ENCODE results near the gene LARP6. TPM values are rescaled to one million over a fixed set of nuclear protein-coding genes. Genes with fewer than 3 reads are reported as not detected.
A peak's percentile ranks its signal among the peaks of the same experiment; 100 is the strongest.

LARP6 gene
- polyA plus RNA-seq, 2 of the 4 experiments (the other 2 are of a cell fraction): 57.2 to 158 TPM

- TF ChIP-seq EHF (CRISPR knock-in tag; IDR thresholded peaks at IDR 0.05) (peak; percentile 48; the same call in 1 of the 2 replicates), NPAS2 (CRISPR knock-in tag; IDR thresholded peaks at IDR 0.05; ENCODE audit: borderline replicate concordance) (no peak), E2F6 (IDR thresholded peaks at IDR 0.05; ENCODE audit: borderline replicate concordance, low read depth) (peak; percentile 54; the same call in 1 of the 2 replicates), CHD4 (IDR thresholded peaks at IDR 0.05; ENCODE audit: borderline replicate concordance) (no peak), CTCF (IDR thresholded peaks at IDR 0.05) (no peak), HMGXB4 (CRISPR knock-in tag; IDR thresholded peaks at IDR 0.05; ENCODE audit: borderline replicate concordance) (no peak), HDAC2 (IDR thresholded peaks at IDR 0.05) (peak; percentile 79; the same call in 1 of the 2 replicates), FOXS1 (CRISPR knock-in tag; IDR thresholded peaks at IDR 0.05) (no peak), PHF8 (IDR thresholded peaks at IDR 0.05; ENCODE audit: borderline replicate concordance, low read depth) (peak; percentile 54; the same call in 1 of the 2 replicates), POLR2AphosphoS2 (conservative IDR thresholded peaks at IDR 0.05; ENCODE audit: low read length) (no peak), HOXB5 (CRISPR knock-in tag; IDR thresholded peaks at IDR 0.05) (peak; percentile 68), PBX3 (IDR thresholded peaks at IDR 0.05) (no peak), MAFK (IDR thresholded peaks at IDR 0.05; ENCODE audit: partially characterized antibody) (no peak), JUNB (IDR thresholded peaks at IDR 0.05) (no peak), TP53 (CRISPR knock-in tag; IDR thresholded peaks at IDR 0.05) (no peak), EHMT2 (IDR thresholded peaks at IDR 0.05; ENCODE audit: low read depth) (no peak), CHD2 (IDR thresholded peaks at IDR 0.05; ENCODE audit: low read length, partially characterized antibody) (no peak), MAZ (IDR thresholded peaks at IDR 0.05; ENCODE audit: borderline replicate concordance, low read depth, low read length) (no peak; the same call in 1 of the 2 replicates), RAD21 (conservative IDR thresholded peaks at IDR 0.05 in 1 of 2, IDR thresholded peaks at IDR 0.05 in 1 of 2) (peak in 1 of 2 experiments; percentile 1; a peak in 2 of 5 replicates), USF2 (IDR thresholded peaks at IDR 0.05) (no peak), ZFP36 (IDR thresholded peaks at IDR 0.05; ENCODE audit: borderline replicate concordance, partially characterized antibody) (no peak)
These were observed 38.3 kb upstream of the LARP6 start, which contains the start of the genes LRRC49 and THAP10 (continued) for GRCh38 chr15:70892002-70892911.
